GM23338 (cell line): ENCODE data around the gene PVRIG. TPM values are rescaled to one million over a fixed set of nuclear protein-coding genes. Genes with fewer than 3 reads are reported as not detected.

Experiments used
- ATAC-seq: fragments of 200-7000 bp; cut with Tn5 transposase; 3 replicates; pipeline ENCODE4 v1.9.1; 2020
- DNase-seq: peaks from one replicate; pipeline ENCODE4 v3.0.0-alpha.2; 2015; ENCODE audit warnings: low spot score
- H2AFZ ChIP-seq: fragments of 200-600 bp; sonication (generic); 2 replicates; pipeline ENCODE4 v1.8.0; 2016; ENCODE audit warnings: antibody characterized with exemption, mild to moderate bottlenecking, moderate library complexity
- H3F3A ChIP-seq: fragments of 200-600 bp; sonication (generic); replicated peaks from 2 replicates; pipeline ENCODE4 v1.8.0; 2017; ENCODE audit warnings: antibody characterized with exemption, mixed run types, low read depth
- H3K27ac ChIP-seq: fragments of 200-600 bp; sonication (generic); 2 replicates; pipeline ENCODE4 v1.6.1; 2016; ENCODE audit warnings: low read depth
- H3K27me3 ChIP-seq: fragments of 200-600 bp; sonication (generic); 2 replicates; pipeline ENCODE4 v1.8.0; 2016; ENCODE audit warnings: mild to moderate bottlenecking, mixed run types, moderate library complexity; ENCODE audit not compliant: insufficient read depth
- H3K36me3 ChIP-seq: fragments of 200-600 bp; sonication (generic); 2 replicates; pipeline ENCODE4 v1.8.0; 2016; ENCODE audit warnings: mild to moderate bottlenecking; ENCODE audit not compliant: insufficient read depth
- H3K4me1 ChIP-seq: fragments of 200-600 bp; sonication (generic); 2 replicates; pipeline ENCODE4 v1.8.0; 2016; ENCODE audit warnings: mild to moderate bottlenecking, moderate library complexity; ENCODE audit not compliant: insufficient read depth
- H3K4me2 ChIP-seq: fragments of 200-600 bp; sonication (generic); 2 replicates; pipeline ENCODE4 v1.7.1; 2017; ENCODE audit warnings: mixed run types
- H3K4me3 ChIP-seq: fragments of 200-600 bp; sonication (generic); 2 replicates; pipeline ENCODE4 v1.6.1; 2016; ENCODE audit warnings: mixed run types
- H3K79me2 ChIP-seq: fragments of 200-600 bp; sonication (generic); replicated peaks from 2 replicates; pipeline ENCODE4 v1.8.0; 2017; ENCODE audit warnings: mild to moderate bottlenecking; ENCODE audit not compliant: insufficient read depth
- H3K9me2 ChIP-seq: fragments of 200-600 bp; sonication (generic); 2 replicates; pipeline ENCODE4 v1.8.0; 2017; ENCODE audit not compliant: insufficient read depth
- H4K20me1 ChIP-seq: fragments of 200-600 bp; sonication (generic); replicated peaks from 2 replicates; pipeline ENCODE4 v1.8.0; 2017; ENCODE audit warnings: mild to moderate bottlenecking; ENCODE audit not compliant: insufficient read depth
- H3K27ac Mint-ChIP-seq: 2 replicates; pipeline ENCODE4 v1.8.0; 2020; ENCODE audit warnings: inconsistent platforms, mild to moderate bottlenecking, moderate library complexity, mixed read lengths
- H3K27me3 Mint-ChIP-seq: 3 replicates; pipeline ENCODE4 v1.8.0; 2022; ENCODE audit warnings: low read depth, mild to moderate bottlenecking, moderate library complexity, mixed read lengths, inconsistent platforms; ENCODE audit not compliant: insufficient read depth, poor library complexity
- H3K36me3 Mint-ChIP-seq: 3 replicates; pipeline ENCODE4 v1.8.0; 2021; ENCODE audit warnings: low read depth, mild to moderate bottlenecking, inconsistent platforms, moderate library complexity, mixed read lengths
- H3K4me1 Mint-ChIP-seq: 3 replicates; pipeline ENCODE4 v1.8.0; 2020; ENCODE audit warnings: mild to moderate bottlenecking, inconsistent platforms, mixed read lengths
- H3K4me3 Mint-ChIP-seq: 3 replicates; pipeline ENCODE4 v1.8.0; 2021; ENCODE audit warnings: moderate library complexity, mild to moderate bottlenecking, inconsistent platforms, mixed read lengths
- H3K9me3 Mint-ChIP-seq: 3 replicates; pipeline ENCODE4 v1.8.0; 2020; ENCODE audit warnings: moderate library complexity, mild to moderate bottlenecking, inconsistent platforms, mixed read lengths
- CREB1 ChIP-seq: fragments of 250-450 bp; sonication (Bioruptor Pico); IDR thresholded peaks from 2 replicates; pipeline ENCODE4 v1.5.0; 2020; ENCODE audit warnings: low read depth, mild to moderate bottlenecking, moderate library complexity
- NANOG ChIP-seq: IDR thresholded peaks from 2 replicates; pipeline ENCODE4 v1.6.1; 2016; ENCODE audit warnings: antibody characterized with exemption, borderline replicate concordance
- POLR2AphosphoS5 ChIP-seq: IDR thresholded peaks from 2 replicates; pipeline ENCODE4 v1.6.1; 2016; ENCODE audit warnings: antibody characterized with exemption, low read depth
- polyA plus RNA-seq: library from polyadenylated mRNA; unstranded; fragments of >200 nt; fragmentation: Nextera tagmentation; extraction: Ambion mirVana; gene quantifications from 2 replicates; pipeline ENCODE4 v1.2.1, GENCODE V29; 2016
- total RNA-seq: library from RNA; depleted of rRNA; stranded (reverse); fragments of >200 nt; shearing (Covaris generic); gene quantifications from 2 replicates; pipeline ENCODE4 v1.2.3, GENCODE V29; 2014
- TF ChIP-seq, protein P1 (sequence below): IDR thresholded peaks from one replicate; pipeline ENCODE4 v1.6.1; 2018; ENCODE audit warnings: antibody characterized with exemption; ENCODE audit not compliant: unreplicated experiment
- TF ChIP-seq, protein P2 (sequence below), 2 experiments: fragments of 200-600 bp in 1 of 2; sonication (generic) in 1 of 2; conservative IDR thresholded peaks; 2 replicates each; pipeline versions ENCODE4 v1.5.1 to v1.6.1; 2016 to 2017; ENCODE audit warnings: antibody characterized with exemption in 2 of 2, low read depth in 2 of 2, mild to moderate bottlenecking in 2 of 2, moderate library complexity in 1 of 2
- TF ChIP-seq, protein P3 (sequence below): fragments of 250-450 bp; sonication (Bioruptor Pico); IDR thresholded peaks from 2 replicates; pipeline ENCODE4 v1.5.0; 2020; ENCODE audit warnings: mild to moderate bottlenecking, moderate library complexity

Gene PVRIG
- total and polyA plus RNA-seq, 2 experiments from 2014 or later = 1.1 TPM; not detected in 1

DNA sequence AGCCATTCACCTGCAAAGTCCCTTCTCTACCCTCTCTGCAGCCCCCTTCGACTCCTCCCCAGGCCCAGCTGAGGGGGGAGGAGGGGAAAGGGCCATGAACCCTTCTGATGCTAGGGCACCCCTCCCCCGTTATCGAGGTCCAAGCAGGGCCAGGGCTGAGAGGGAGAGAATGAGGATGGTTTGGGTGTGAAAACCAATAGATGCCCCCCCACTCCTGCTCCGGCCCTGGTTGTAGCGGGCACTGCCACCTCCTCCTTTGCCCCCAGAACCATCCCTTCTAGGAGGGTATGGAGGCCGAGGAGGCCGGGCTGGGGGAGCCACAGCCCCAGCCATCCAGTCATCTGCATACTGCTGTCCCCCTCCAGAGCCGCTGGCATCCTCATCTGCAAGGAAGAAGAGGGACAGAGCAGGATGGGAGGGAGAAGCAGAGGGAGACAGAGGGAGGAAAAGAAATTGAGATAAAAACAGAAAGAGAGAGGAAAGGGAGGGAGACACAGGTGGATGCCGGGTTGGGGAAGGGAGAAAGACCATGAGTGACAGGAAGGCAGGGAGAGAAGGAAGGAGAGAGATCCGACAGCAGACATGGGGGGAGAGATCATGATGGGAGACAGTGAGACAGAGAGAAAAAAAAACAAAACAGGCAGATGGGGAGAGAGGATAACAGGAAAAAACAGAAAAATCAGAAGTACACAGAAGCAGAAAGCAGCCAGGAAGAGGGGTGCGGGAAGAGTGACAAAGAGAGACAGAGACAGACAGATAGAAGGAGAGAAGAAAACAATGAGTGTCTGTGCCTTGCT lies 49.5 kb upstream of the PVRIG start (continued):
- TF ChIP-seq, protein P1, sequence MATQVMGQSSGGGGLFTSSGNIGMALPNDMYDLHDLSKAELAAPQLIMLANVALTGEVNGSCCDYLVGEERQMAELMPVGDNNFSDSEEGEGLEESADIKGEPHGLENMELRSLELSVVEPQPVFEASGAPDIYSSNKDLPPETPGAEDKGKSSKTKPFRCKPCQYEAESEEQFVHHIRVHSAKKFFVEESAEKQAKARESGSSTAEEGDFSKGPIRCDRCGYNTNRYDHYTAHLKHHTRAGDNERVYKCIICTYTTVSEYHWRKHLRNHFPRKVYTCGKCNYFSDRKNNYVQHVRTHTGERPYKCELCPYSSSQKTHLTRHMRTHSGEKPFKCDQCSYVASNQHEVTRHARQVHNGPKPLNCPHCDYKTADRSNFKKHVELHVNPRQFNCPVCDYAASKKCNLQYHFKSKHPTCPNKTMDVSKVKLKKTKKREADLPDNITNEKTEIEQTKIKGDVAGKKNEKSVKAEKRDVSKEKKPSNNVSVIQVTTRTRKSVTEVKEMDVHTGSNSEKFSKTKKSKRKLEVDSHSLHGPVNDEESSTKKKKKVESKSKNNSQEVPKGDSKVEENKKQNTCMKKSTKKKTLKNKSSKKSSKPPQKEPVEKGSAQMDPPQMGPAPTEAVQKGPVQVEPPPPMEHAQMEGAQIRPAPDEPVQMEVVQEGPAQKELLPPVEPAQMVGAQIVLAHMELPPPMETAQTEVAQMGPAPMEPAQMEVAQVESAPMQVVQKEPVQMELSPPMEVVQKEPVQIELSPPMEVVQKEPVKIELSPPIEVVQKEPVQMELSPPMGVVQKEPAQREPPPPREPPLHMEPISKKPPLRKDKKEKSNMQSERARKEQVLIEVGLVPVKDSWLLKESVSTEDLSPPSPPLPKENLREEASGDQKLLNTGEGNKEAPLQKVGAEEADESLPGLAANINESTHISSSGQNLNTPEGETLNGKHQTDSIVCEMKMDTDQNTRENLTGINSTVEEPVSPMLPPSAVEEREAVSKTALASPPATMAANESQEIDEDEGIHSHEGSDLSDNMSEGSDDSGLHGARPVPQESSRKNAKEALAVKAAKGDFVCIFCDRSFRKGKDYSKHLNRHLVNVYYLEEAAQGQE = no peak
- TF ChIP-seq CREB1 (CRISPR knock-in tag) (no peak), POLR2AphosphoS5 (no peak)
- TF ChIP-seq, protein P2, sequence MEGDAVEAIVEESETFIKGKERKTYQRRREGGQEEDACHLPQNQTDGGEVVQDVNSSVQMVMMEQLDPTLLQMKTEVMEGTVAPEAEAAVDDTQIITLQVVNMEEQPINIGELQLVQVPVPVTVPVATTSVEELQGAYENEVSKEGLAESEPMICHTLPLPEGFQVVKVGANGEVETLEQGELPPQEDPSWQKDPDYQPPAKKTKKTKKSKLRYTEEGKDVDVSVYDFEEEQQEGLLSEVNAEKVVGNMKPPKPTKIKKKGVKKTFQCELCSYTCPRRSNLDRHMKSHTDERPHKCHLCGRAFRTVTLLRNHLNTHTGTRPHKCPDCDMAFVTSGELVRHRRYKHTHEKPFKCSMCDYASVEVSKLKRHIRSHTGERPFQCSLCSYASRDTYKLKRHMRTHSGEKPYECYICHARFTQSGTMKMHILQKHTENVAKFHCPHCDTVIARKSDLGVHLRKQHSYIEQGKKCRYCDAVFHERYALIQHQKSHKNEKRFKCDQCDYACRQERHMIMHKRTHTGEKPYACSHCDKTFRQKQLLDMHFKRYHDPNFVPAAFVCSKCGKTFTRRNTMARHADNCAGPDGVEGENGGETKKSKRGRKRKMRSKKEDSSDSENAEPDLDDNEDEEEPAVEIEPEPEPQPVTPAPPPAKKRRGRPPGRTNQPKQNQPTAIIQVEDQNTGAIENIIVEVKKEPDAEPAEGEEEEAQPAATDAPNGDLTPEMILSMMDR (conservative IDR thresholded peaks at IDR 0.05; ENCODE audit: low read depth in 2 of 2) = no peak

DNA sequence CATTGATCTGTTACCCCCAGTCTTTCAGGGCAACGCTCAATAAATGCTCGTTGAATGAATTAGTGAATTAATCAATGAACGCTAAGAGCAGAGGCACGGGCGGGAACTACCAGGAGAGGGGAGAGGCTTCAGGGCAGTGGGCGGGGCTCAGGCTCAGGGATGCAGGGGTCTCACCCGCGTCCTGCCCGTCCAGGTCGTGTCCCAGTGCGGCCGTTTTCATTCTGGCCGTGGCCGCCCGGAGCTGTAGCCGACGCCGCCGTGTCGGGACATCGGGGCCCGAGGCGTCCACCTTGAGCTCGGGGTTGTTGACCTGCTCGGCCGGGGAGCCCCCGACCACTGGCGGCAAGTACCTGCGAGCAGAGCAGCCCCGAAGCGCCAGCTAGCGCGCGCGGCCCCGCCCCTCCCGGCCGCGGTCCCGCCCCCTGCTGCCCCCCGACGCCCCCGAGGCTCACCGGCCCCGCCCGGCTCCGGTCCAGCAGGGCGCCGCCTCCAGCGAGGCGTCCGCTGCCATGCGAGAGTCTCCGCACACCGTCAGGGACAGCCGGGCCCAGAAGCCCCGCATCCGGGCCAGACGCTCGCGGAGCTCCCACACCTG lies 48.6 kb upstream of the PVRIG start:
- H3F3A ChIP-seq = peaks cover 28% of the 10 kb centered on the region
- 0 out of 2 replicates have a peak overlapping the region, but pooled peaks have one; percentile 28 for H2AFZ ChIP-seq
- DNase-seq (peak; percentile 86), ATAC-seq (peak; percentile 61)
- H3K36me3 ChIP-seq = peaks cover 4% of the 10 kb centered on the region; the same call in 1 of the 2 replicates
- H3K4me3 ChIP-seq = peak overlapping the region; percentile 73
- peaks cover 16% of the 10 kb centered on the region for H3K27me3 ChIP-seq
- H3K36me3 Mint-ChIP-seq = peaks cover 24% of the 10 kb centered on the region
- peaks cover 39% of the 10 kb centered on the region for H3K27me3 Mint-ChIP-seq
- H3K27ac Mint-ChIP-seq = no peak overlapping the region
- no peaks in the 10 kb centered on the region; the same call in 2 of the 3 replicates for H3K9me3 Mint-ChIP-seq
- H3K4me2 ChIP-seq = peak overlapping the region; percentile 90
- H3K9me2 ChIP-seq = no peaks in the 10 kb centered on the region
- H3K4me1 ChIP-seq = peaks cover 37% of the 10 kb centered on the region
- H3K27ac ChIP-seq = no peak overlapping the region
- H3K79me2 ChIP-seq = peaks cover 7% of the 10 kb centered on the region
- H3K4me1 Mint-ChIP-seq = peaks cover 58% of the 10 kb centered on the region
- peaks cover 7% of the 10 kb centered on the region; the same call in 1 of the 2 replicates for H4K20me1 ChIP-seq
- H3K4me3 Mint-ChIP-seq = peak overlapping the region; percentile 75
- TF ChIP-seq CREB1 (CRISPR knock-in tag) (no peak), NANOG (no peak), POLR2AphosphoS5 (no peak; the same call in 1 of the 2 replicates)
- TF ChIP-seq, protein P1 = no peak
- TF ChIP-seq, protein P3, sequence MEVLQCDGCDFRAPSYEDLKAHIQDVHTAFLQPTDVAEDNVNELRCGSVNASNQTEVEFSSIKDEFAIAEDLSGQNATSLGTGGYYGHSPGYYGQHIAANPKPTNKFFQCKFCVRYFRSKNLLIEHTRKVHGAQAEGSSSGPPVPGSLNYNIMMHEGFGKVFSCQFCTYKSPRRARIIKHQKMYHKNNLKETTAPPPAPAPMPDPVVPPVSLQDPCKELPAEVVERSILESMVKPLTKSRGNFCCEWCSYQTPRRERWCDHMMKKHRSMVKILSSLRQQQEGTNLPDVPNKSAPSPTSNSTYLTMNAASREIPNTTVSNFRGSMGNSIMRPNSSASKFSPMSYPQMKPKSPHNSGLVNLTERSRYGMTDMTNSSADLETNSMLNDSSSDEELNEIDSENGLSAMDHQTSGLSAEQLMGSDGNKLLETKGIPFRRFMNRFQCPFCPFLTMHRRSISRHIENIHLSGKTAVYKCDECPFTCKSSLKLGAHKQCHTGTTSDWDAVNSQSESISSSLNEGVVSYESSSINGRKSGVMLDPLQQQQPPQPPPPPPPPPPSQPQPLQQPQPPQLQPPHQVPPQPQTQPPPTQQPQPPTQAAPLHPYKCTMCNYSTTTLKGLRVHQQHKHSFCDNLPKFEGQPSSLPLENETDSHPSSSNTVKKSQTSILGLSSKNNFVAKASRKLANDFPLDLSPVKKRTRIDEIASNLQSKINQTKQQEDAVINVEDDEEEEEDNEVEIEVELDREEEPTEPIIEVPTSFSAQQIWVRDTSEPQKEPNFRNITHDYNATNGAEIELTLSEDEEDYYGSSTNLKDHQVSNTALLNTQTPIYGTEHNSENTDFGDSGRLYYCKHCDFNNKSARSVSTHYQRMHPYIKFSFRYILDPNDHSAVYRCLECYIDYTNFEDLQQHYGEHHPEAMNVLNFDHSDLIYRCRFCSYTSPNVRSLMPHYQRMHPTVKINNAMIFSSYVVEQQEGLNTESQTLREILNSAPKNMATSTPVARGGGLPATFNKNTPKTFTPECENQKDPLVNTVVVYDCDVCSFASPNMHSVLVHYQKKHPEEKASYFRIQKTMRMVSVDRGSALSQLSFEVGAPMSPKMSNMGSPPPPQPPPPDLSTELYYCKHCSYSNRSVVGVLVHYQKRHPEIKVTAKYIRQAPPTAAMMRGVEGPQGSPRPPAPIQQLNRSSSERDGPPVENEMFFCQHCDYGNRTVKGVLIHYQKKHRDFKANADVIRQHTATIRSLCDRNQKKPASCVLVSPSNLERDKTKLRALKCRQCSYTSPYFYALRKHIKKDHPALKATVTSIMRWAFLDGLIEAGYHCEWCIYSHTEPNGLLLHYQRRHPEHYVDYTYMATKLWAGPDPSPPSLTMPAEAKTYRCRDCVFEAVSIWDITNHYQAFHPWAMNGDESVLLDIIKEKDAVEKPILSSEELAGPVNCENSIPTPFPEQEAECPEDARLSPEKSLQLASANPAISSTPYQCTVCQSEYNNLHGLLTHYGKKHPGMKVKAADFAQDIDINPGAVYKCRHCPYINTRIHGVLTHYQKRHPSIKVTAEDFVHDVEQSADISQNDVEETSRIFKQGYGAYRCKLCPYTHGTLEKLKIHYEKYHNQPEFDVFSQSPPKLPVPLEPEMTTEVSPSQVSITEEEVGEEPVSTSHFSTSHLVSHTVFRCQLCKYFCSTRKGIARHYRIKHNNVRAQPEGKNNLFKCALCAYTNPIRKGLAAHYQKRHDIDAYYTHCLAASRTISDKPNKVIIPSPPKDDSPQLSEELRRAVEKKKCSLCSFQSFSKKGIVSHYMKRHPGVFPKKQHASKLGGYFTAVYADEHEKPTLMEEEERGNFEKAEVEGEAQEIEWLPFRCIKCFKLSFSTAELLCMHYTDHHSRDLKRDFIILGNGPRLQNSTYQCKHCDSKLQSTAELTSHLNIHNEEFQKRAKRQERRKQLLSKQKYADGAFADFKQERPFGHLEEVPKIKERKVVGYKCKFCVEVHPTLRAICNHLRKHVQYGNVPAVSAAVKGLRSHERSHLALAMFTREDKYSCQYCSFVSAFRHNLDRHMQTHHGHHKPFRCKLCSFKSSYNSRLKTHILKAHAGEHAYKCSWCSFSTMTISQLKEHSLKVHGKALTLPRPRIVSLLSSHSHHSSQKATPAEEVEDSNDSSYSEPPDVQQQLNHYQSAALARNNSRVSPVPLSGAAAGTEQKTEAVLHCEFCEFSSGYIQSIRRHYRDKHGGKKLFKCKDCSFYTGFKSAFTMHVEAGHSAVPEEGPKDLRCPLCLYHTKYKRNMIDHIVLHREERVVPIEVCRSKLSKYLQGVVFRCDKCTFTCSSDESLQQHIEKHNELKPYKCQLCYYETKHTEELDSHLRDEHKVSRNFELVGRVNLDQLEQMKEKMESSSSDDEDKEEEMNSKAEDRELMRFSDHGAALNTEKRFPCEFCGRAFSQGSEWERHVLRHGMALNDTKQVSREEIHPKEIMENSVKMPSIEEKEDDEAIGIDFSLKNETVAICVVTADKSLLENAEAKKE (CRISPR knock-in tag) = no peak
